Right hindlimb (tissue), 1 donor: ENCODE data around the gene LANCL1.
A peak's percentile ranks its signal among the peaks of the same experiment; 100 is the strongest.
"Not testable (repeated sequence)": the region's sequence is repeated elsewhere in the genome, so short reads cannot be mapped to it uniquely, and the experiment has no call there.

Experiments
- DNase-seq: peaks from one replicate; pipeline ENCODE4 v3.0.0-alpha.2; 2018

Gene LANCL1

DNA sequence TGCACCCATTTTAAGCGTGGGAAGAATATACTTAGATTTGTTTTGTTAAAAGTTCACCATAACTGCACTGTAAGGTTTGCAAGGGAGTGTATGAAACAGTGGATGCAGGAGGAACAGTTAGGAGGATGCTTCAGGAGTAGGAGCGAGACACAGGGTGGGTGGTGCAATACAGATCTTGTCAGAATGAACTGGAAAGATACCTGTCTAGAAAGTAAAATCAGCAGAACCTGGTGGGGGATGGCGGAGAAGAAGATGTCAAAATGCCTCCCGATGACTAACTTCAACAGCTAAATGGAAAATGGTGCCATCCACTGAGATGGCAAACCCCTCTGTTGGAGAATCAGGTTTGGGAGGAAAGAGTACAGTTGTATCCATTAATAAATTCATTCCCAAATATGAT, 18.2 kb downstream of the LANCL1 start:
- no peak for DNase-seq

DNA sequence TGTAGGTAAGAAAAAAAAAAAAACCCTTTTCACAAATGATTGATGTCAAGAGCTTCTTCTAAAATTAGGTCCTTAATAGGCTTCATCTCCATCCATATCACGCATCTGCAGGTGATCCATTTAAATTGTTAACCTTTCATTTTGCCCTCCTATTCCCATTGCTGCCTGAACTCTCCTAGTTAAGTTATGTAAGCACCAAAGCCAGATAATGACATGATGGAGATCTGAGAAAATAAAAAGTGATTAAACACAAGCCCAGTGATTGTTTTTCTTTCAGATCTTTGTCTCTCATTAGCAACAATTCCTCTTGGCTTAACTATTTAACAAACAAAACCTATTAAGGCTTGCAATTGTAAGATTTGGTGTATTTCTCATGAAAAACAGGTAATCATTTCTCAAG, 20.0 kb downstream of the LANCL1 start:
- DNase-seq = no peak

DNA sequence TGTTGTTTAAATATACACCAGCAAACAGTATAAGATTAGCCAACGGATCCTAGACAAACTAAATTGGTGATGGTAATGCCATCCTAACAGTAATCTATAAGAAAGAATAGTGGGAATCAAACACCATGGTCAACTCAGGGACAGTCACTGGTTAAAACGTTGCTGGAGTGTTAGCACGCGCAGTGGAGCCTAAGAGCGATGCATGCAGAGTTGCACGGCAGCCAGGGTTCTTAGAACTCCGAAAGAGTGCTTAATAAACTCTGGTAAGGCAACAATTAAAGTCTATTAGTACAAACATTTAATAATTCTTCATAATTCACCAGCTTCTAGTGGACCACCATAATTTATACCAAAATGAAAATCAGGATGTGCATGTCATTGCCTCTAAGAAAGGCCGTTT, 22.2 kb downstream of the LANCL1 start:
- DNase-seq = no peak

DNA sequence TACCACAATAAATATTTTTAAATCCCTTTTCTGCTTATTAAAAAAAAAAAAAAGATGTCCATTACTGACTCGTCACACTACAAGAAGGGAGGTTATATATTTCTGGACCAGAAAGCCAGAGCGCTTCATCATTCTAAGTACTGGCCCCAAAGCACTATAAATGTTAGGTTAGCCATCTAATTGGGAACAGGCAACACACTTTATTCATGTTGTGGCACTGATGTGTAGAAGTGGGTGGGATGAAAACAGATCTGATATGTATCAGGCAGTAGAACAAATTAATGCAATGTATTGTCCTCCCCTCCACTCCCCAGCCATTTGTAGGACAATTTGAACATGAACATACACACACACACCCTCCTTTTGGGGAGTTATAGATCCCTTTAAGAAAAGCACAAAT, 24.4 kb downstream of the LANCL1 start:
- DNase-seq = no peak

DNA sequence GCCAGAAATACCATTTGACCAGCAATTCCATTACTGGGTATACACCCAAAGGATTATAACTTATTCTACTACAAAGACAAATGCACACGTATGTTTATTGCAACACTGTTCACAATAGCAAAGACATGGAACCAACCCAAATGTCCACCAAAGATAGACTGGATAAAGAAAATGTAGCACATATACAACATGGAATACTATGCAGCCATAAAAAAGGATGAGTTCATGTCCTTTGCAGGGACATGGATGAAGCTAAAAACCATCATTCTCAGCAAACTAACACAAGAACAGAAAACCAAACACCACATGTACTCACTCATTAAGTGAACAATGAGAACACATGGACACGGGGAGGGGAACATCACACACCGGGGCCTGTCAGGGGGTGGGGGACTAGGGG, 25.6 kb downstream of the LANCL1 start:
- not testable (repeated sequence) for DNase-seq

DNA sequence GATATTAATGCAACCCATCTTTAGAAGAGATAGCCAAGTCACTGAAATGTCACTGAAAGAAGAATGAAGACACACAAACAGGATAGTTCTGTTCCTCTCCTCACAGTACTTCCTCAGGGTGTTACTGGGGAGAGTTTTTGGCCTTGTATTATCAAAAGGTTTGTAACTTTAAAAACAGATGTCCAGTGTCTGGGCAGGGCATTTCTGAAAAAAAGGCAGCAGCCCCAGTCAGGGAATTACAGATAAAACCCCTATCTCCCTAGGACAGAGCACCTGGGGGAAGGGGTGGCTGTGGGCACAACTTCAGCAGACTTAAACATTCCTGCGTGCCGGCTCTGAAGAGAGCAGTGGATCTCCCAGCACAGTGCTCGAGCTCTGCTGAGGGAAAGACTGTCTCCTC, 30.8 kb downstream of the LANCL1 start:
- DNase-seq = no peak

DNA sequence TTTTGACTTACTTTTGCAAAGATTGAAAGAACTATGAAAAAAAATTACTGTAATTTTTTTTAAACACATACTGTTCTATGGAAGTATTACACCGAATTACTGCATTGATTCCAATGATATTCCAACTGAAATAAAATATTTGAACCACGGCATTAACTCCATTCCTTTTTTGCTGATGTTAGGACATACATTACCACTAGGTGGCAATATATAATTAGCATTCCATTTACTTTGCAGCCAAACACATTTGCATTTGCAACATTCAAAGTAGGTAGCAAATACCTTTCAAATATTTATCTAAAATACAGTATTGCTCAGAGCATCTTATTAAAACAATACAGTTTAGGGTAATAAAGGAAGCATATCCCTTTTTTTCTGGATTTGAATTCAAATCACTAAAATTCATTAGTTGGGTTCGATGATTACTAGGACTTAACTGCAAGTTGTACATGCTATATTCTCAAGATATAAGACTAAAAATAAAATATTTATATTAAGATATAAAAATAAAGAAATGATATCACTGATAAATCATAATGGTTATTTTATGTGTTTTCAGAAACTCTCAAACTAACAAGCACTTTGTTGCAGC, 31.3 kb downstream of the LANCL1 start:
- DNase-seq = no peak

DNA sequence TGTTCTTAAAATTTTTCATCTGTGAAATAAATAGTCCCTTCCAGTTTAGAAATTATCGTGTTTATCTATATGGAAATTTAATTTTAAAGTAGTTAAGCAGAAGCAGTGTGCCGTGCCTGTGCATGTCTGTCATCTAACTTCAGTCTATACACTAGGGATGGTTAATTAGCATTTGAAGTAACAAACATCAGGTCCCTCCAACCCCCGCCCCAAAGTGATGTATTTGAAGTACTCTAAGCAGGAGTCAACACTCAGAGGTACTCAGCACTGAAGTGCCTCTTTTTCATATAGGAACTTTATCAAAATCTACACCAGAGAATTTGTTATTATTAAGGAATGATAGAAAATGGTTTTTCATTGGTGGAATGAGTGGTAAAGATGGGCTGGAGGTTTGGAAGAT, 33.0 kb downstream of the LANCL1 start:
- DNase-seq = no peak

DNA sequence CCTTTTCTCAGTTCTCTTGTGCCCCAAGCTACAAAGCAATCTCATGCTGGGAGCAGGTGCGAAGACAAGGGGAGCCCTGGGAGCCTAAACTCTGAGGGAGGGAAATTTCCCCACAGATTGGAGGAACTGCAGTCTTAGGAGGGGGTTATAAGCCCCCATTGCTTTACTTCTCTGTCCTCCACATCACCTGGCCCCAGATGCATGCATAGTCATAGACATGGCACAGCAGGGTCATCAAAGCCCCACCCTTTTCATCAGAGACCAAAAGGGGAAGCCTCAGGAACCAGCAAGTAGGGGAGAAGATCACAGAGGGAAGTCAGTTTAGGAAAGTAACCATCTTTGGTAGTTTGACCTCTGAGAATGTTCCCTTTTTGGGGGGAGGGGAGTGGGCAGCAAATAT, 33.7 kb downstream of the LANCL1 start:
- DNase-seq = no peak

DNA sequence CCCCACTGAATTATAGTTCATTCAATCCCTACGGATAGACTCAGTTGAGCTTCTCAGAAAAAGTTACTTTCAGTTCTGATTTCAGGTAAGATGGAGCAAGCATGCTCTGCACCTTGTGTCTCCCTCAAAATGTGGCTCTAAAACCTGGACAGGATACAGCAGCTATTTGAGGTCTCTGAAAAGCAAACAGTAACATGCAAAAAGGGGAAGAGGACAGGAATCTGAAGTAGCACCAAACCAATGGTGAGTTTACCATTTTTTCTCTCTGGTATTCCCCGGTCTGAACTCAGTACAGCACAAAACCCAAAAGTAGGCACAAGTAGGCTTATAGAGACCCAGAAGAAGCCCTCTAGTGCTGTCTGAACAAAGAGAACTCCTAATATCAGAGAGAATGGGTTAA, 34.1 kb downstream of the LANCL1 start:
- DNase-seq = no peak

DNA sequence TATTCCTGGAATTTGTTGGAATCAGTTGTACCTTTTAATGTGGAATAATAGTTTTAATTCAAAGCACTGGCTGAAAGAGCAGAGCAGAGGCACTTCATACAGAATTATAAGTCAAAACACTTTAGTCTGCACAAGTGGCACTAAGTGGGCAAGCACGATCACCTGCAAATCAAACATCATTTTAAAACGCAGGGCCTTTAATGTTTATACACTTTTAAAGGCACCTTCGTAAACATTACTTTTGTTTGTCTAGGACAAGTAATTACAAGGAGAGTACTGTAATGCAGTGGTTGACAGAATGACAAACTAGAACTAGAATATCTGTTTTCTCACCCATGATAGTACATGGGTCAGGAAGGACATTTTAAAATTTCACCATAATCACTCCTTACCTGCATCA, 36.4 kb downstream of the LANCL1 start:
- no peak for DNase-seq

DNA sequence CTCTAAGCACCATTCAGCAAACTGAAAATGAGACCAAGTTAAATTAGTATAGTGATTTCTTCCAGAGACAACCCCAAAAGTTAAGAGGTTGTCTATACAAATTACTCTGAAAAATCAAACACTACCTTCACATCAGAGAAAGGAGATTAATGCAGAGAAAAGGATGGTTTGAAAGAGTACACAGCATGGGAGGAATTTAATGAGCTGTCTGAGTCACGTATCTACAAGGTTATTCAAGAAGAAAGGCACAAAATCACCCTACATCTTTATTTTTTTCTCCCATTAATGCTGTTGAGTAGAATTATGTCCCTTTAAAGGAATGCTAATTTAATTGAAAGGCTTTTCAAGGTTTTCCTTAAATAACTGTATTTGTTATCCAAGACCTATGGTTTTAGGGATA, 41.1 kb downstream of the LANCL1 start:
- DNase-seq = no peak

DNA sequence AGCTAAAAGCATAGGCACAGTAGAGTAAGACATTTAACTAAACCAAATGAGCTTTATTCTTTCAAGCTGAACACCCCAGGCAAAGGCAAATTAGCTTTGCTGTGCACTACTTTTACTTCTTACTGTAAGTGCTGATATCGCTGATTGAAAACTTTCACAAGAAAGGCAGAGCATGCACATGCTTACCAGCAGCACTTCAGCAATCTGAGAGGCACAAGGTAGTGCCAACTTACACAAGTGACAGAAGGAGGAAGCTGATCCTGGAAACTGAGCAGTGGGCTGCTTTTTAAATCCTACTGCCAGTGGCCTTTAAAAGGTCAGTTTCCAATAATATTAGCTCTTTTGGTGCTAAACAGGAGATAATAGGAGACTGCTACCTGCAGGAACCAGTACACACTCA, 43.9 kb downstream of the LANCL1 start:
- DNase-seq = no peak

DNA sequence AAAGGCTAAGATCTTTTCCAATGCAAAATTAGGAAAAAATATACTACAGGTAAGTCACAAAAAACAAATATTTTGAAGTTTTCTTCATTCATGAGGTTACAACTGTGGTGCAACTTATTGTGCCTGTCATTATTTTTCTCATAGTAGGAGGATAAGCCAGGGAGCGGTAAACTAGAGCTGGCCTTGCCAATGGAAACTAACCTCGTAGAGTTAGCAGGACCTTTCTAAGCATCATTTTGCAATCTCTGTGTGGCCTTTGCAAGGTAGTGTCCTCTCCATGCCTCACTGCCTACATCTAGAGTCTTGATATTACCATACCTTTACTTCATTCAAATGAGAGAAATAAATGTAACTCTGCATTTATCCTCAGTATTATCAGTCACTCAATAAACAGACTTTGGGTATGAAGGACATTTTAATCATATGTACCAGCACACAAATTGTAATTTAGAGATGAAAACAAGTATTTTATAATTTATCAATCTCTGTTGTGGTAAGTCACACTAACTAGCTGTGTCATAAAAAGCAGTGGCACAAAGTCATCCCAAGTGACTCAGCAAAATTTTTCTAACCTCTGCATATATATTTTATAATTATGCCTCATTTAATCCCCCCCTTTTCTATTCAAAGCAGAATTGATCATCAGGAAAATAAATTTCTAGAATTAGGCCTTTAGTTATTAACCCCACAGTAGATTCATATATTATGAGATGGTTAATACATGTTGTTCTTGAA, 47.0 kb downstream of the LANCL1 start:
- DNase-seq = no peak

DNA sequence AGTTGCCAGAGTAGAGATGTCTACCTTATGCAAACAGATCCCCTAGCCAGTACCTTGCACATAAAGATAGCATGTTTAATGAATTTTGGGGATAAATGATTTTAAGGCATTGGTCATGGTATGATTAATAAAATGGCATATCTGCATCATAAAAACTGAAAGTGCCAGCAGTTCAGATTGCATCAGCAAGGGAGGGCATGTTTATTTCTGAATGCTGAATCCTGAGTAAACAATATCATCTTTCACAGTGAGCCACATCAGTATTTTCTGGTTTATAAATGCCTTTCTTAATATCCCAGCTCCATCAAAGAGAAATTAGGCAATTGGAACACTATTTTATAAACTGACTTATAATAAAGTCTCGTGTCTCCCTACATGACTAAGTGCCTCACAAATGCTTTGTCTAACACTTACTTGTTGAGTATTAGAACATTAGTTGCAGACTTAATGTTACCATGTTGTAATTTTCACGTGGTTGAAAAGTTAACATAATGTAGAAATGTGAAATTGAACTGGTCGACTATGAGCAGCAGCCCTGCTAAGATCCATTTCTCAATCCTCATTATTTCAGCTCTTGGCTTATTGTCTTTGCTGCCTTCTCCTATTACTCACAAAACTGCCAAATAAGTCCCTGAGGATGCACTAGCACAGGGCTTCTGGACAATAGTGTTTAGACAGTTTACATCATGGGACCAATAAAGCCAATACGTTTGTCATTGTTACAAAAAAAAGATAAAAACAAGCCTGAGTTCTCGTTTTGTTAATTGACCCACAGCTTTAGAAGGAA, 48.0 kb downstream of the LANCL1 start:
- no peak for DNase-seq

DNA sequence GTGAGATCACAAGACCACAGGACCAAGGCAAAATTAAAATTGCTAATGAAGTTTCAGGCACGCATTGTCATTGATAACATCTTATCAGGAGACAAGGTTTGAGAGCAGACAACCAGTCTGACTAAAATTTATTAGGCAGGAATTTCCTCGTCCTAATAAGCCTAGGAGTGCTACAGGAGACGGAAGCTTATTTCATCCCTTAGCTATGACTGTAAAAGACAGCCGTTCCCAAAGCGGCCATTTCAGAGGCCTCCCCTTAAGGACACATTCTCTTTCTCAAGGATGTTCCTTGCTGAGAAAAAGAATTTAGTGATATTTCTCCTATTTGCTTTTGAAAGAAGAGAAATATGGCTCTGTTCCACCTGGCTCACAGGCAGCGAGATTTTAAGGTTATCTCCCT, 49.2 kb downstream of the LANCL1 start:
- not testable (repeated sequence) for DNase-seq

DNA sequence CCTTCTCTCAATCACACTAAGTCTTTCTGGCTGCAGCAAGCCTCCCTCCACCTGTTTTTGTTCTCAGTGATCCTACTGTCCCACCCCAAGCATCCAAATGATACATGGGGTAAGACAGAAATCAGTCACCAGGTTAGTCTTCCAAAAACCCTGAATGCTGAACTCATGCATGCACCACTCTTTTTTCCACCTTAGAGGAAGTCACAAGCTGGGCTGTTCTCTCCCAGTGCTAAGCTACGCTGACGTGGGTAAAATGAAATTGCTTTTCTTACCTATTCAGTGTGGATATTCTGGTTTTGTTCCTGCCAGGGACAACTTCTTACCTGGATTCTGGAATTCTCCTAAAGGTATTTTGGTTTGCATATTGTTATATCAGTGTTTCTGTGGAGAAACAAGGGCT, 54.2 kb downstream of the LANCL1 start:
- no peak for DNase-seq

DNA sequence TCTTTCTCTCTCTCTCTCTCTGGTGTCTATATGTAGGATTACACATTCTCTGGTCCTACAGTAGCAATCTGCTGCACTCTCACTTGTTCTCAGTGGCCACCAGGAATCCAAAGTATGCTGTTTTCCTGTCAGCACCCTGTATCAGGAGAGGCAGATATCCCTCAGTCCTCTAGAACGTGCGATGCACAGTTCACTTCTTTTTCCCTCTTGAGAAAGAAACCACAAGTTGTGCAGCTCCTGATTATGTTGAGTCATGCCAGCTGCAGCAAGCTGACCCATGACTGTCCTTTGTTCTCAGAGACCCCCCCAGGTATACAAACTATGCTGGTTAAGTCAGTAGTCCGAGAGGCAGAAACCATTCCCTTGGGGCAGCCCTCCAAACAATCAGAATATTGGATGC, 54.6 kb downstream of the LANCL1 start:
- DNase-seq = no peak

DNA sequence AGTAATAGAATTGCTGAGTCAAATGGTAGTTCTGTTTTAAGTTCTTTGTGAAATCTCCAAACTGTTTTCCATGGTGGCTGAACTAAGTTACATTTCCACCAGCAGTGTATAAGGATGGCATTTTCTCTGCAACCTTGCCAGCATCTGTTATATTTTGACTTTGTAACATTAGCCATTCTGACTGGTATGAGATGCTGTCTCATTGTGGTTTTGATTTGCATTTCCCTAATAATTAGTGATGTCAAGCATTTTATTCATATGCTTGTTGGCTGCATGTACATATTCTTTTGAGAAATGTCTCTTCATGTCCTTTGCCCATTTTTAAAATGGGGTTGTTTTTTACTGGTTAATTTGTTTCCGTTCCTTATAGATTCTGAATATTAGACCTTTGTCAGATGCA, 63.9 kb downstream of the LANCL1 start:
- no peak for DNase-seq

DNA sequence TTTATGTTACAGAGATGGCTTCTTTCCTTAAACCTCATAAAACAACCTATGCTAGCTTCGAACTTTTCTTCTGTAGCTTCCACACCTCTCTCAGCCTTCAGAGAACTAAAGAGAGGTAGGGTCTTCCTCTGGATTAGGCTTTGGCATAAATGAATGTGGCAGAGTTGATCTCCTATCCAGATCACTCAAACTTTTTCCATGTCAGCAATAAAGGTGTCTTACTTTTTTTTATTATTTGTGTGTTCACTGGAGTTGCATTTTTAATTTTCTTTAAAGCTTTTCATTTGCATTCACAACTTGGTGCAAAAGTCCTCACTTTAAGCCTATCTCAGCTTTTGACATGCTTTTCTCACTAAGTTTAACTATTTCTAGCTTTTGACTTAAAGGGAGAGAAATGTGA, 66.0 kb downstream of the LANCL1 start:
- no peak for DNase-seq

DNA sequence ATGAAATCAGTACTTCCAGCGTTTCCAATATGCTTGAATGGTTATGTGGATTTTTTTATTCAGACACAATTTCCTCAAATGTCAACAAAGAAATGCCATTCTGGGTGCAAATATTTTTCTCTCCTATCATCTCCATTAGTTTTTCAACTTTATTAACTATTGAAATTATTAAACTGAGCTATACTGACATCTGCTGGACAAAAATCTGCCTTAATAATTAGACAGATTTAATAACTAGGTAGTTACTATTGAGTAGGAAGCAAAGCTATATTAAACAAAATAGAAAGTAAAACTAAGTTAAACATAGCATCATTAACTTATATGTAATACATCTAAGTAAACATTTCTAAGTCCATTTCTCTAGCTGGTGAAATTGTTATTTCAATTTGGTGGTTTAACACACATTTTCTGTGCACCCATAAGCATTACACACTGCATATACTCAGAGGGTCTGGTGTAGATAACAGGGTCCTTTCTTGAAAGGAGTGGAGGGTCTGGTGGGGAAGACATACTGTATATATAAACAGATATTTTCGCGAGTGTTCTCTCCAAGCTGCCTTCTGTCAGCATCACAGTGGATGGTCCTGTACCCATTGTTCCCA, 77.0 kb downstream of the LANCL1 start:
- no peak for DNase-seq

DNA sequence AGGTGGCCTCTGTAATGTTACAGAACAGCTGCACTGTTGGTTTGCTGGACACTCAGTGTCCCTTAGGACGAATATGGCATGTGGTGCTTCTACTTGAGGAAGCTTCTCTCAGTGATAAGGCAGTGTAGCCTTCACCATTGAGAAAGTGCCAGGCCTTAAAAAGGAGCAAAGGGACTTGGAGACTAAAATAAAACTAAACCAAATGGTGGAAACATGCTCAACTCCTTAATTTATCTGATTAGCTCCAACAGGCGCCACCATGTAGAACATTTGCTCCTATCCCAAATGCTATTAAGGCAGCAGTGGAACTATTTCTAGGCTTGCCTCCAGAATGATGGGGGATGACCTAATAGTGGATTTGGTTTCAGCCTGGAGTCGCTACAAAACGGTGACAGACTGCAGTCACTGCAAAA, 84.1 kb downstream of the LANCL1 start:
- peak; percentile 64 for DNase-seq

DNA sequence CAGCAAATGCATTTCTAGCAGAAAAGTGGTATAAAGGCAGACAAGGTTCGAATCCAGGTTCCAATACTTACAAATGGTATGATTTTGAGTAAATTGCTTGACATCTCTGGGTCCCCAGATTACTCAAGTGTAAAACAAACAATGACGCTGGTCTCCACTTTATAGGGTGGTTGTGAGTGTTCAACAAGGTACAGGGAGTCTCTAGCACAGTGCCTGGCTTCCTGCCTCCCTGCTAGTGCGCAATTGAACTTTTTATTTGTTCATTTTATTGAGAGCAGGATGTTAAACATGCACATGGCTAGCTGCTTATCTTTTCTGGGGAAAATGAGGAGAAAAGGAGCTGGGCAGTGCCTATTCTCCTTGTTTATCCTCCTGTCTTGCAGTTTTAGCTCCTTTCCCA, 86.7 kb downstream of the LANCL1 start:
- no peak for DNase-seq

DNA sequence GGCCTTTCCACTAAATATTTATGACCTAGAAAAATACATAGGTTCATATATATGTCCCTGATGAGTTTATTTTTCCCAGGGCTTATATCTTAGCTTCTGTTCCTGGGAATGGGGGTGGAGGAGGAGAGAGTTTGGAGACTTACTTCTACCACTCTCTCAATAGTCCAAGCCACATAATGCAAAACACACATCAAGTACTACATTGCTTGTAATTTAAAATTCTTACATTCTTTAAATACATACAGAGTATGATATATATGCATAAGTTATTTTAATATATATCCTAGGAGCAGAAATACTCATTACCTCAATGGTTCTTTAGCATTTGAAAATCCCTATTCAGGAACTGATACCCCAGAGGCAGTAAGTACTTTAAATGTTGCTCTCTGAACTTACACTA, 88.4 kb downstream of the LANCL1 start:
- no peak for DNase-seq
